CD4-positive, alpha-beta T cell (primary cell): ENCODE results near the gene GPC5. TPM values are rescaled to one million over a fixed set of nuclear protein-coding genes. Genes with fewer than 3 reads are reported as not detected.
A peak's percentile ranks its signal among the peaks of the same experiment; 100 is the strongest.

Experiments used
- ATAC-seq: fragments of 200-7000 bp; cut with Tn5 transposase; one replicate; pipeline ENCODE4 v1.10.0; 2022; ENCODE audit warnings: mild to moderate bottlenecking; ENCODE audit not compliant: poor library complexity
- CTCF ChIA-PET: fragments of 350-600 bp; sonication (Branson Sonifier 250); formaldehyde crosslinking; loops from one replicate; lab custom pipeline; 2021; ENCODE audit warnings: antibody characterized with exemption, inconsistent platforms; lab: Charles Lee
- POLR2A ChIA-PET: fragments of 350-600 bp; sonication (Branson Sonifier 250); formaldehyde crosslinking; loops from one replicate; lab custom pipeline; 2021; ENCODE audit warnings: antibody characterized with exemption, inconsistent platforms; lab: Charles Lee
- DNase-seq, 14 experiments: peaks; one replicate each; pipeline ENCODE4 v3.0.0-alpha.2; 2013 to 2020; ENCODE audit warnings: mixed read lengths in 2 of 14
- H3K27ac ChIP-seq, 2 donors: one replicate each; pipeline versions ENCODE4 v1.5.1 to v1.7.0; 2013; ENCODE audit warnings: low read length in 2 of 2, low read depth in 1 of 2, mild to moderate bottlenecking in 1 of 2
- H3K27me3 ChIP-seq, 2 experiments: 1 replicate in 1 of 2; 2 replicates in 1 of 2; pipeline versions ENCODE4 v1.6.1 to v1.7.0; 2013; ENCODE audit warnings: low read length in 2 of 2, control low read depth in 1 of 2, mild to moderate bottlenecking in 1 of 2, moderate library complexity in 1 of 2; ENCODE audit not compliant: insufficient read depth in 2 of 2, control insufficient read depth in 1 of 2
- H3K36me3 ChIP-seq: one replicate; pipeline ENCODE4 v1.6.1; 2013; ENCODE audit warnings: low read length, control low read depth; ENCODE audit not compliant: insufficient read depth
- H3K4me1 ChIP-seq: one replicate; pipeline ENCODE4 v1.6.1; 2013; ENCODE audit warnings: low read length, control low read depth; ENCODE audit not compliant: insufficient read depth
- H3K4me3 ChIP-seq: one replicate; pipeline ENCODE4 v1.5.1; 2013; ENCODE audit warnings: mild to moderate bottlenecking, low read length, moderate library complexity
- H3K9me3 ChIP-seq, 2 experiments: 1 replicate in 1 of 2; 2 replicates in 1 of 2; pipeline versions ENCODE4 v1.6.1 to v1.7.0; 2013; ENCODE audit warnings: low read length in 2 of 2, mild to moderate bottlenecking in 2 of 2, control low read depth in 1 of 2, moderate library complexity in 1 of 2; ENCODE audit not compliant: control insufficient read depth in 1 of 2, insufficient read depth in 1 of 2
- H3K27ac Mint-ChIP-seq: one replicate; pipeline ENCODE4 v1.8.0; 2020; ENCODE audit warnings: mixed read lengths
- H3K27me3 Mint-ChIP-seq: one replicate; pipeline ENCODE4 v1.8.0; 2021; ENCODE audit warnings: mixed read lengths
- H3K36me3 Mint-ChIP-seq: one replicate; pipeline ENCODE4 v1.8.0; 2021; ENCODE audit warnings: low read depth, mixed read lengths
- H3K4me1 Mint-ChIP-seq: one replicate; pipeline ENCODE4 v1.8.0; 2021; ENCODE audit warnings: low read depth, mixed read lengths
- H3K4me3 Mint-ChIP-seq: one replicate; pipeline ENCODE4 v1.8.0; 2020; ENCODE audit warnings: mild to moderate bottlenecking, mixed read lengths
- H3K9me3 Mint-ChIP-seq: one replicate; pipeline ENCODE4 v1.8.0; 2020; ENCODE audit warnings: mixed read lengths
- CTCF ChIP-seq: fragments of 200-600 bp; IDR thresholded peaks from one replicate; pipeline ENCODE4 v1.8.0; 2022; ENCODE audit warnings: antibody characterized with exemption, mild to moderate bottlenecking
- intact Hi-C, 2 experiments: fragments of 100-400 bp; cut with DNase I in 1 of 2; cut with micrococcal nuclease in 1 of 2; formaldehyde crosslinking; loops; one replicate each; pipeline versions ENCODE4 v1.15.1 to v1.9.0; 2023 to 2025; cut with DNase I, micrococcal nuclease
- total RNA-seq, 174 experiments: library from RNA in 2 of 174; stranded (reverse) in 2 of 174; gene quantifications; one replicate each; pipeline ENCODE4 v1.2.3 and lab custom pipeline; 2021 to 2026

GPC5 gene
- total RNA-seq, 2 experiments from 2014 or later: not detected

GRCh38 chr13:91401920-91402319 lies 3.5 kb downstream of the GPC5 start:
- no peak overlapping the region for H3K27ac Mint-ChIP-seq
- intact Hi-C loops: loop anchor here (10.0 kb wide), 1 partner anchor 267 kb away; no protein-coding TSS in a partner anchor
- peaks cover 32% of the 10 kb centered on the region for H3K27me3 Mint-ChIP-seq
- TF ChIP-seq CTCF: no peak
- H3K4me1 ChIP-seq: peaks cover 17% of the 10 kb centered on the region
- ChIA-PET CTCF (no interaction called here), POLR2A (no interaction called here)
- no peak overlapping the region for H3K27ac ChIP-seq
- H3K9me3 ChIP-seq: peaks cover 7 to 11% of the 10 kb centered on the region in 2 experiments
- no peaks in the 10 kb centered on the region for H3K36me3 ChIP-seq
- no peaks in the 10 kb centered on the region for H3K36me3 Mint-ChIP-seq
- DNase-seq: no peak
- ATAC-seq: no peak
- no peaks in the 10 kb centered on the region for H3K9me3 Mint-ChIP-seq
- no peak overlapping the region for H3K4me3 ChIP-seq
- H3K27me3 ChIP-seq: peaks cover 10% of the 10 kb centered on the region in 2 experiments
- no peak overlapping the region for H3K4me3 Mint-ChIP-seq
- peaks cover 19% of the 10 kb centered on the region for H3K4me1 Mint-ChIP-seq

GRCh38 chr13:91405240-91405639 lies 6.8 kb downstream of the GPC5 start:
- ATAC-seq: no peak
- H3K27ac Mint-ChIP-seq: no peak overlapping the region
- DNase-seq: no peak
- no peaks in the 10 kb centered on the region for H3K36me3 ChIP-seq
- intact Hi-C loops: loop anchor here (5.0 to 10.0 kb wide), 2 partner anchors 93 to 270 kb away; no protein-coding TSS in a partner anchor
- H3K27ac ChIP-seq: no peak overlapping the region
- H3K4me3 Mint-ChIP-seq: no peak overlapping the region
- no peak for TF ChIP-seq CTCF
- ChIA-PET POLR2A (no interaction called here), CTCF (no interaction called here)
- H3K36me3 Mint-ChIP-seq: no peaks in the 10 kb centered on the region
- no peaks in the 10 kb centered on the region for H3K9me3 Mint-ChIP-seq
- H3K9me3 ChIP-seq: peaks cover 0 to 7% of the 10 kb centered on the region in 2 experiments
- H3K4me3 ChIP-seq: no peak overlapping the region
- H3K4me1 Mint-ChIP-seq: peaks cover under 1% of the 10 kb centered on the region
- peaks cover 23% of the 10 kb centered on the region for H3K27me3 Mint-ChIP-seq
- H3K27me3 ChIP-seq: no peaks in the 10 kb centered on the region
- no peaks in the 10 kb centered on the region for H3K4me1 ChIP-seq

GRCh38 chr13:91406619-91407018 lies 8.2 kb downstream of the GPC5 start:
- ATAC-seq (no peak), DNase-seq (peak in 4 of 14 experiments; percentile 29 to 60 (median 50))
- TF ChIP-seq CTCF: peak; percentile 50
- no peaks in the 10 kb centered on the region for H3K4me1 ChIP-seq
- H3K4me1 Mint-ChIP-seq: no peaks in the 10 kb centered on the region
- POLR2A ChIA-PET: no interaction called here
- no peak overlapping the region for H3K4me3 ChIP-seq
- no peak overlapping the region for H3K27ac Mint-ChIP-seq
- H3K27me3 ChIP-seq: peaks cover 0 to 5% of the 10 kb centered on the region in 2 experiments
- CTCF ChIA-PET: no interaction called here
- H3K36me3 ChIP-seq: no peaks in the 10 kb centered on the region
- no peak overlapping the region for H3K4me3 Mint-ChIP-seq
- peaks cover 0 to 7% of the 10 kb centered on the region in 2 experiments for H3K9me3 ChIP-seq
- no peaks in the 10 kb centered on the region for H3K9me3 Mint-ChIP-seq
- H3K27me3 Mint-ChIP-seq: peaks cover 23% of the 10 kb centered on the region
- no peaks in the 10 kb centered on the region for H3K36me3 Mint-ChIP-seq
- intact Hi-C loops: loop anchor here (5.0 to 10.0 kb wide), 2 partner anchors 94 to 272 kb away; no protein-coding TSS in a partner anchor
- no peak overlapping the region for H3K27ac ChIP-seq
